ENCODE measurements around the gene ACTR3. TPM values are rescaled to one million over a fixed set of nuclear protein-coding genes. Genes with fewer than 3 reads are reported as not detected.

The ACTR3 gene
- total and polyA plus RNA-seq, 4 donors = 34.4 to 99.6 (median 51.8) TPM

DNA sequence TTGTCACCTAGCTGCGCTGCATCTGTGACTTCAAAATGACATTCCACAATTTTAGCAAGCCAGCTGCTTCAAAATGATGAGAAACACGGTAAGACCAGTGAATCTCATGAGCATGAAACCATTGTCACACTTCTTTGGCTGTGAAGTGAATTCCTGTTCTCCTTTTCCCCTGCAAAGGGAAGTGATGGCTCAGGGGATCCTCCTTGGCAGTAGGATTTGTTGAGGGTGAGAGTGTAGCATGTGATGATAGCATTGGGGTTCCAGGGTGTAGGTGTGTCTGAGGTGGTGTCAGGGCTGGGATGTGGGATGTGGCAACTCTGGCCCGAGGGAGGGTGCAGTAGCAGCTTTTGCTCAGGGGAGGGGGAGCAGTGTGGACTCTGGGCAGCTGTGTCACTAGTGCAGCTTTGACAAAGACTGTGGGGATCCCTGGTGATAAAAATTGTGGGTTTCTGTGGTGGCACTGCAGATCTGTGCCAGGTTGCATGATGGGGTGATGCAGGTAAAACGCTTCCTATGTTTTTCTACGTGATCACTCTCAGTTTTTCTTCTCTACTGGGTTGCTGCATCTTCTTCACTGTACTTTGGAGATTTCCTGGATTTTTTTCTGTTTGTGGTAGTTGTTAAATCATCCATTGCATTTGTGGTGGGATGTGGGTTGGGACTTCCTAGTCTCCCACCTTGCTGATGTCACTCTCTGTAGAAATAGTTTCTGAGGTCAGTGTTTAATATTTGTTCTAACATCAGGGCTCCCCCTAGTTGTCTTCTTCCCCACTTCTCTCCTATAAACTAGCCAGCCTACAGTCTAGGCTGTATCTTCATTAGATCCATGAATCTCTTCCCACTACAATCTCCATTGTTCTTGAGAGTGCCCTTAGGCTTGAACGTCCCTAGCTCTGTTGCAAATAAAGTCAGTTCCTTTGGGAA, 107.0 kb downstream of the ACTR3 start:
- no peak for DNase-seq (ENCODE audit: low spot score)
- H3K9me3 ChIP-seq (ENCODE audit: control insufficient read depth in 4 of 4, low read length in 3 of 4) = no peaks in the 10 kb centered on the region
- no peak overlapping the region for H3K4me3 ChIP-seq (ENCODE audit: low read depth in 1 of 3, low read length in 3 of 3)
- H3K36me3 ChIP-seq (ENCODE audit: control insufficient read depth in 4 of 4, insufficient read depth in 3 of 4, low read depth in 1 of 4, low read length in 3 of 4) = no peaks in the 10 kb centered on the region
- no peaks in the 10 kb centered on the region for H3K4me1 ChIP-seq (ENCODE audit: control insufficient read depth in 4 of 4, insufficient read depth in 4 of 4, low read length in 3 of 4)
- H3K27ac ChIP-seq (ENCODE audit: low read depth in 1 of 2, low read length in 2 of 2) = no peak overlapping the region
- whole genome bisulfite sequencing = 70% methylated on average over 6 of the region's 6 CpGs
- no peak overlapping the region for H3K9ac ChIP-seq (ENCODE audit: low read depth in 1 of 2, low read length in 2 of 2)
- no peaks in the 10 kb centered on the region for H3K27me3 ChIP-seq (ENCODE audit: control insufficient read depth in 4 of 4, insufficient read depth in 4 of 4, low read length in 3 of 4)
- TF ChIP-seq, protein P1, sequence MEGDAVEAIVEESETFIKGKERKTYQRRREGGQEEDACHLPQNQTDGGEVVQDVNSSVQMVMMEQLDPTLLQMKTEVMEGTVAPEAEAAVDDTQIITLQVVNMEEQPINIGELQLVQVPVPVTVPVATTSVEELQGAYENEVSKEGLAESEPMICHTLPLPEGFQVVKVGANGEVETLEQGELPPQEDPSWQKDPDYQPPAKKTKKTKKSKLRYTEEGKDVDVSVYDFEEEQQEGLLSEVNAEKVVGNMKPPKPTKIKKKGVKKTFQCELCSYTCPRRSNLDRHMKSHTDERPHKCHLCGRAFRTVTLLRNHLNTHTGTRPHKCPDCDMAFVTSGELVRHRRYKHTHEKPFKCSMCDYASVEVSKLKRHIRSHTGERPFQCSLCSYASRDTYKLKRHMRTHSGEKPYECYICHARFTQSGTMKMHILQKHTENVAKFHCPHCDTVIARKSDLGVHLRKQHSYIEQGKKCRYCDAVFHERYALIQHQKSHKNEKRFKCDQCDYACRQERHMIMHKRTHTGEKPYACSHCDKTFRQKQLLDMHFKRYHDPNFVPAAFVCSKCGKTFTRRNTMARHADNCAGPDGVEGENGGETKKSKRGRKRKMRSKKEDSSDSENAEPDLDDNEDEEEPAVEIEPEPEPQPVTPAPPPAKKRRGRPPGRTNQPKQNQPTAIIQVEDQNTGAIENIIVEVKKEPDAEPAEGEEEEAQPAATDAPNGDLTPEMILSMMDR (IDR thresholded peaks at IDR 0.05; ENCODE audit: low read depth, low read length, missing input control) = no peak

DNA sequence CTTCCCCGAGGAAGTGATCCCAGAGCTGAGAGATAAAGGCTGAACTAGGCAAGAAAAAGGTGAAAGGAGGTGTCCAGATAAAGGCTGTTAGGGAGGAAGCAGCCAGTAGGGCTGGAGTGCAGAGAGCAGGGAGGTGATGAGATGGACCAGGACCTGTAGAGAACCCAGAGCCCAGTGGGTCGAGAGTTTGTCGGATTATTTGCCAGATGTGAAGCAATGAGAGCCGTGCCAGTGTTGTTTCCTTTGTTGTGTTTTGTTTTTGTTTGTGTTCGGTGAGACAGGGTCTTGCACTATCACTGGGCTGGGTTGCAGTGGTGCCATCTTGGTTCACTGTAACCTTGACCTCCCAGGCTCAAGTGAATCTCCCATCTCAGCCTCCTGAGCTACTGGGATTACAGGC, 111.3 kb downstream of the ACTR3 start:
- no peak overlapping the region for H3K4me3 ChIP-seq (ENCODE audit: low read depth in 1 of 3, low read length in 3 of 3)
- WGBS = 79% methylated on average over 5 of the region's 5 CpGs
- no peak for TF ChIP-seq RXRA (IDR thresholded peaks at IDR 0.05)
- no peak for TF ChIP-seq EGR1 (IDR thresholded peaks at IDR 0.05; ENCODE audit: low read depth in 2 of 2)
- TF ChIP-seq JUND (IDR thresholded peaks at IDR 0.05) = no peak
- TF ChIP-seq, protein P2, sequence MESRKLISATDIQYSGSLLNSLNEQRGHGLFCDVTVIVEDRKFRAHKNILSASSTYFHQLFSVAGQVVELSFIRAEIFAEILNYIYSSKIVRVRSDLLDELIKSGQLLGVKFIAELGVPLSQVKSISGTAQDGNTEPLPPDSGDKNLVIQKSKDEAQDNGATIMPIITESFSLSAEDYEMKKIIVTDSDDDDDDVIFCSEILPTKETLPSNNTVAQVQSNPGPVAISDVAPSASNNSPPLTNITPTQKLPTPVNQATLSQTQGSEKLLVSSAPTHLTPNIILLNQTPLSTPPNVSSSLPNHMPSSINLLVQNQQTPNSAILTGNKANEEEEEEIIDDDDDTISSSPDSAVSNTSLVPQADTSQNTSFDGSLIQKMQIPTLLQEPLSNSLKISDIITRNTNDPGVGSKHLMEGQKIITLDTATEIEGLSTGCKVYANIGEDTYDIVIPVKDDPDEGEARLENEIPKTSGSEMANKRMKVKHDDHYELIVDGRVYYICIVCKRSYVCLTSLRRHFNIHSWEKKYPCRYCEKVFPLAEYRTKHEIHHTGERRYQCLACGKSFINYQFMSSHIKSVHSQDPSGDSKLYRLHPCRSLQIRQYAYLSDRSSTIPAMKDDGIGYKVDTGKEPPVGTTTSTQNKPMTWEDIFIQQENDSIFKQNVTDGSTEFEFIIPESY (IDR thresholded peaks at IDR 0.05) = no peak
- TF ChIP-seq, protein P3, sequence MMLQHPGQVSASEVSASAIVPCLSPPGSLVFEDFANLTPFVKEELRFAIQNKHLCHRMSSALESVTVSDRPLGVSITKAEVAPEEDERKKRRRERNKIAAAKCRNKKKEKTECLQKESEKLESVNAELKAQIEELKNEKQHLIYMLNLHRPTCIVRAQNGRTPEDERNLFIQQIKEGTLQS (IDR thresholded peaks at IDR 0.05) = no peak
- TF ChIP-seq FOXA2 (IDR thresholded peaks at IDR 0.05) = no peak
- no peak for TF ChIP-seq TAF1 (conservative IDR thresholded peaks at IDR 0.05)
- TF ChIP-seq YY1 (IDR thresholded peaks at IDR 0.05) = no peak
- no peak for TF ChIP-seq GABPA (IDR thresholded peaks at IDR 0.05 in 1 of 2, conservative IDR thresholded peaks at IDR 0.05 in 1 of 2)
- TF ChIP-seq HNF4G (IDR thresholded peaks at IDR 0.05) = no peak
- TF ChIP-seq, protein P4, sequence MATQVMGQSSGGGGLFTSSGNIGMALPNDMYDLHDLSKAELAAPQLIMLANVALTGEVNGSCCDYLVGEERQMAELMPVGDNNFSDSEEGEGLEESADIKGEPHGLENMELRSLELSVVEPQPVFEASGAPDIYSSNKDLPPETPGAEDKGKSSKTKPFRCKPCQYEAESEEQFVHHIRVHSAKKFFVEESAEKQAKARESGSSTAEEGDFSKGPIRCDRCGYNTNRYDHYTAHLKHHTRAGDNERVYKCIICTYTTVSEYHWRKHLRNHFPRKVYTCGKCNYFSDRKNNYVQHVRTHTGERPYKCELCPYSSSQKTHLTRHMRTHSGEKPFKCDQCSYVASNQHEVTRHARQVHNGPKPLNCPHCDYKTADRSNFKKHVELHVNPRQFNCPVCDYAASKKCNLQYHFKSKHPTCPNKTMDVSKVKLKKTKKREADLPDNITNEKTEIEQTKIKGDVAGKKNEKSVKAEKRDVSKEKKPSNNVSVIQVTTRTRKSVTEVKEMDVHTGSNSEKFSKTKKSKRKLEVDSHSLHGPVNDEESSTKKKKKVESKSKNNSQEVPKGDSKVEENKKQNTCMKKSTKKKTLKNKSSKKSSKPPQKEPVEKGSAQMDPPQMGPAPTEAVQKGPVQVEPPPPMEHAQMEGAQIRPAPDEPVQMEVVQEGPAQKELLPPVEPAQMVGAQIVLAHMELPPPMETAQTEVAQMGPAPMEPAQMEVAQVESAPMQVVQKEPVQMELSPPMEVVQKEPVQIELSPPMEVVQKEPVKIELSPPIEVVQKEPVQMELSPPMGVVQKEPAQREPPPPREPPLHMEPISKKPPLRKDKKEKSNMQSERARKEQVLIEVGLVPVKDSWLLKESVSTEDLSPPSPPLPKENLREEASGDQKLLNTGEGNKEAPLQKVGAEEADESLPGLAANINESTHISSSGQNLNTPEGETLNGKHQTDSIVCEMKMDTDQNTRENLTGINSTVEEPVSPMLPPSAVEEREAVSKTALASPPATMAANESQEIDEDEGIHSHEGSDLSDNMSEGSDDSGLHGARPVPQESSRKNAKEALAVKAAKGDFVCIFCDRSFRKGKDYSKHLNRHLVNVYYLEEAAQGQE (IDR thresholded peaks at IDR 0.05) = no peak
- TF ChIP-seq FOXA1 (IDR thresholded peaks at IDR 0.05) = no peak
- no peak for TF ChIP-seq NR2F2 (IDR thresholded peaks at IDR 0.05)
- TF ChIP-seq, protein P1 (IDR thresholded peaks at IDR 0.05; ENCODE audit: low read depth, low read length, missing input control) = no peak
- TF ChIP-seq HNF4A (conservative IDR thresholded peaks at IDR 0.05) = no peak
- TF ChIP-seq, protein P5, sequence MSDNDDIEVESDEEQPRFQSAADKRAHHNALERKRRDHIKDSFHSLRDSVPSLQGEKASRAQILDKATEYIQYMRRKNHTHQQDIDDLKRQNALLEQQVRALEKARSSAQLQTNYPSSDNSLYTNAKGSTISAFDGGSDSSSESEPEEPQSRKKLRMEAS (IDR thresholded peaks at IDR 0.05) = no peak

More for the DNA sequence above, 111.3 kb downstream of the ACTR3 start:
- Histone ChIP-seq H3K36me3 (ENCODE audit: control insufficient read depth in 4 of 4, insufficient read depth in 3 of 4, low read depth in 1 of 4, low read length in 3 of 4) (no peaks in the 10 kb centered on the region), H3K27ac (ENCODE audit: low read depth in 1 of 2, low read length in 2 of 2) (no peak overlapping the region), H3K9ac (ENCODE audit: low read depth in 1 of 2, low read length in 2 of 2) (no peak overlapping the region), H3K27me3 (ENCODE audit: control insufficient read depth in 4 of 4, insufficient read depth in 4 of 4, low read length in 3 of 4) (no peaks in the 10 kb centered on the region), H3K4me1 (ENCODE audit: control insufficient read depth in 4 of 4, insufficient read depth in 4 of 4, low read length in 3 of 4) (no peaks in the 10 kb centered on the region), H3K9me3 (ENCODE audit: control insufficient read depth in 4 of 4, low read length in 3 of 4) (no peaks in the 10 kb centered on the region)
- DNase-seq (ENCODE audit: low spot score) = no peak

Data from liver (tissue), 9 donors.